T-helper 9 cell (primary cell): ENCODE data around the gene ZNF550.
"Not testable (repeated sequence)": the region's sequence is repeated elsewhere in the genome, so short reads cannot be mapped to it uniquely, and the experiment has no call there.

Experiments used
- DNase-seq: peaks from one replicate; pipeline ENCODE4 v3.0.0-alpha.2; 2020

The ZNF550 gene

DNA sequence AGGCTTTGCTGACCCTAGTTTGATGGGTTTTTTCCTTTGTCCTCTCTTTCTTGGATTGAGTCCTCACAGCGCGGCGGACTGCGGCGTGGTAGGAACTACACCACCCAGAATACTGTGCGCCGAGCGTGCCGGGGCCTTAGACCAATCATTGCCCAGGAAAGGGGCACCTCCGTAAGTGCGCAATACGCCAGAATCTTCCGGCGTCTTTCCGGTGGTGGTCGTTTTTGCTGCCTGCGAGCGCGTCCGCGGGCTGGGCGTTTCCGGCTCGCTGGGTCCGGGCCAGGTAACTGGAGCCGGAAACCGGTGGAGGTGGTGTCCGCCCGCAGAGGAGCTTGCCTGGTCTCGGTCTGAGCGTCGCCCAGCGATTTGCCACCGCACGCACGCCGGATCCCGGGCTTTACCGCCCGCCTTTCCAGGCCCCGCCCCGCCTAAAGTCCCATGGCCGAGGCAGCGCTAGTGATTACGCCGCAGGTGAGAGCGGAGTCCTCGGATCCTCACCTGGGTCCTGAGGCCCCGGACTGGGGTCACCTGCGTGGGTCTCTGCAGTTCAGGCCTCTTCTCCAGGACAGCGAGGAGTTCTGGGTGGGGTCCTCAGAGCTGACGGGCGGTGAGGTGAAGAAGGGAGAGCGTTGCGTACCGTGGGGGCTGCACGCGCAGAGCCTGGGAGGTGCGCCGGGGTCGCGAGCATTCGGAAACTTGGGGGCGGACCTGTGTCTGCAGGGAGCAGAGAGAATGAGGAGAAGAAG, 32.4 kb downstream of the ZNF550 start, which contains the start of gene ZNF549:
Gene ZNF549 (plus strand): TSS at position 221 of the 746 bp plus-strand sequence. CDS start 218 bp downstream, at position 439.
- DNase-seq, result peak; percentile 78

DNA sequence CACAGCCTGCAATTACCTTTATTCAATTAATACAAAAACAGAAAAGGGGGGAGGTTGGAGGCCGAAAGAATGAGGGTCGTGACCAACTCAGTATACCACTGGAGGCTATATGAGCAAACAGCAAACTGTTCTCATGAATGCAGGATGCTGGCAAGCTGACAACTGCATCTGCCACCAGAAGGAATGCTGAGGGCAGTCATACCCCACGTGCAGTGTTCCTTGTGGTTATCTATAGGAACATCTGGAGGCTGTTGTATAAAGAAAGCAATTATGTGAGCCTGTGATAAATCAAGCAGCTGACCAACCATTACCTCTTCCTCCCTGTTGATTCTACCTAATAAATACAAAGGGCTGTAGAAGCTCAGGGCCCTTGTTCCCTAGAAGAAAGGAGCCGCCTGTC, 41.6 kb downstream of the ZNF550 start:
- not testable (repeated sequence) for DNase-seq

DNA sequence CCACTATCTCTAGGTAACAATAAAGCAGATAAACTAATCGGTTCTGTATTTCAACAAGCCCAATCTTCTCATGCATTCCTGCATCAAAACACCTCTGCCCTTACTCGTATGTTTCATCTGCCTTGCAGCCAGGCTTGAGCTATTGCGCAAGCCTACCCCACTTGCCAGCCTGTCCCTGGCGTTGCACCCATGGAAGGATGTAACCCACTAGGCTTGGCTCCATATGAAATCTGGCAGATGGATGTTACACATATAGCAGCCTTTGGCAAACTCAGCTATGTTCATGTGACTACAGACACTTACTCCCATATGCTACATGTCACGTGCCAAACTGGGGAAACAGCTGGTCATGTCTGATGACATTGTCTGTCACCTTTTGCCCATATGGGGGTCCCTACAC, 44.4 kb downstream of the ZNF550 start:
- no peak for DNase-seq

GRCh38 chr19:57512845-57513244, 46.8 kb downstream of the ZNF550 start:
- DNase-seq, result no peak

GRCh38 chr19:57511484-57511883, 48.2 kb downstream of the ZNF550 start:
- no peak for DNase-seq

DNA sequence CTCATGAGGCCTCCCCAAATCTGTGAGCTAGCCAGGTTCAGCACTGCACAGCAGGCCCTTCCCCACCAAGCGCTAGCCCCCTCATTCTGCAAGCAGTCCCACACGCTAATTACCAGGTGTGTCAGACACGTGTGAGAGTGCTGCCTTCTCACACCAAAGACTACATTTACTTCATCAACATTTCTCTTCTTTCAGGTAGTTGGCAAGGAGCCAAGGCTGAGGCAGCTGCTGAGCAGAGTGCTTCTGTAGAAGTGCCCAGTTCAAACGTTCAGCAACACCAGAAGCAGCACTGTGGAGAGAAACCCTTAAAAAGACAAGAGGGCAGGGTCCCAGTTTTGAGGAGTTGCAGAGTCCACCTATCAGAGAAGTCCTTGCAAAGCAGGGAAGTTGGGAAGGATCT, 53.5 kb downstream of the ZNF550 start:
- no peak for DNase-seq

DNA sequence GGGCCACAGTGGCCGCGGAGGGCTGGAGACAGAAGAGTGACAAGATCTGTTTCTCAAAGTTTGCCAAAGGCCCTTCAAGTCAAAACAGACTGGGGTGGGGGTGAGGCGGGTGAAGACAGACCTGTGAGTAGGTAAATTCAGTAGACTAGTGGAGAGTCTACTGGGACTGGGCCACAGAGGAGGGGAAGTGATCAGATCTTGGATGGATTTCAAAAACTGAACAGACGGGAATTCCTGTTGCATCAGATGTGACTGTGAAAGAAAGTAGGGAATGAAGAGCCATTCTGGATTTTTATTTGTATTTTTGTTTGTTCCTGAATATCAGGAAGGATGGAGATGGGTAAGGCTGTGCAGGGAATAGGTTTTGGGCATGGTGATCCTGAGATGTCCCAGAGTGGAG, 59.3 kb downstream of the ZNF550 start:
- not testable (repeated sequence) for DNase-seq

DNA sequence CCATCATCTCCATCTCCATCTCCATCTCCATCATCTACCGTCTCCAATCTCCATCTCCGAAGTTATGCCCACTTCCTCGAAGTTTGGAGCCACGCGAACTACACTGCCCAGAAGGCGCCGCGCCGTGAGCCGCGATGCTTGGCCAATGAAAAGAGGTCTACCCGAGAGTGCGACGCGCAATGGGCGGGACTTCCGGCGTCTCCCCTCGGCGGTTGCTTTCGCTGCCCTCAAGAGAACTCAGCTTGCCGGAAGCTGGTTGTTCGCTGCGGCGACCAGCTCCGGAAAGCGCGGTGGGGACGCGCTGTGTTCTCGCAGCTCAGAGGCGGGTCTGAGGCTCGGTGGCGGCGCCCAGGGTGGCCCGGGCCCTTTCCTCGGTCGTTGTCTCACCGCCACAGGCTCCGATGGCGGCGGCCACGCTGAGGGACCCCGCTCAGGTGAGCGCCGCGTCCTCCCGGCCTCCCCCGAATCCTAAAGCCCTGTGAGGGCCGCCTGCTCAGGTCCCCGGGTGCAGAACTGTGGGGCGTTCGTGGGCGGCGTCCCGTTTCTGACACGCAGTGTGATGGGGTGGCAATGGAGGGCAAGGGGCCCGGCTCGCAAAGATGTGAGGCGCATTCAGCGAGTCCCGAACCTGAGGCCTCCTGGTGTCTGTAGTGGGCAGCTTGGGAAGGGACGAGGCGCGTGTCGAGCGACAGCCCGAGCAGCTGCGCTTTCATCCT, 59.8 kb downstream of the ZNF550 start, which contains the start of gene ZNF773:
Gene ZNF773 (plus strand): TSS at position 259 of the 716 bp plus-strand sequence. CDS start 143 bp downstream, at position 402.
- DNase-seq, result peak; percentile 92

DNA sequence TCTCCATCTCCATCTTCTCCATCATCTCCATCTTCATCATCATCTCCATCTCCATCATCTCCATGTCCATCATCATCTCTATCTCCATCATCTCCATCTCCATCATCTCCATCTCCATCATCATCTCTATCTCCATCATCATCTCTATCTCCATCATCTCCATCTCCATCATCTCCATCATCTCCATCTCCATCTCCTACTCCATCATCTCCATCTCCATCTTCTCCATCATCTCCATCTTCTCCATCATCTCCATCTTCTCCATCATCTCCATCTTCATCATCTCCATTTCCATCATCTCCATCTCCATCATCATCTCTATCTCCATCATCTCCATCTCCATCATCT, 60.4 kb downstream of the ZNF550 start:
- not testable (repeated sequence) for DNase-seq

DNA sequence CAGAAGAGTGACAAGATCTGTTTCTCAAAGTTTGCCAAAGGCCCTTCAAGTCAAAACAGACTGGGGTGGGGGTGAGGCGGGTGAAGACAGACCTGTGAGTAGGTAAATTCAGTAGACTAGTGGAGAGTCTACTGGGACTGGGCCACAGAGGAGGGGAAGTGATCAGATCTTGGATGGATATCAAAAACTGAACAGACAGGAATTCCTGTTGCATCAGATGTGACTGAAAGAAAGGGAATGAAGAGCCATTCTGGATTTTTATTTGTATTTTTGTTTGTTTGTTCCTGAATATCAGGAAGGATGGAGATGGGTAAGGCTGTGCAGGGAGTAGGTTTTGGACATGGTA, 71.4 kb downstream of the ZNF550 start:
- DNase-seq, result not testable (repeated sequence)

DNA sequence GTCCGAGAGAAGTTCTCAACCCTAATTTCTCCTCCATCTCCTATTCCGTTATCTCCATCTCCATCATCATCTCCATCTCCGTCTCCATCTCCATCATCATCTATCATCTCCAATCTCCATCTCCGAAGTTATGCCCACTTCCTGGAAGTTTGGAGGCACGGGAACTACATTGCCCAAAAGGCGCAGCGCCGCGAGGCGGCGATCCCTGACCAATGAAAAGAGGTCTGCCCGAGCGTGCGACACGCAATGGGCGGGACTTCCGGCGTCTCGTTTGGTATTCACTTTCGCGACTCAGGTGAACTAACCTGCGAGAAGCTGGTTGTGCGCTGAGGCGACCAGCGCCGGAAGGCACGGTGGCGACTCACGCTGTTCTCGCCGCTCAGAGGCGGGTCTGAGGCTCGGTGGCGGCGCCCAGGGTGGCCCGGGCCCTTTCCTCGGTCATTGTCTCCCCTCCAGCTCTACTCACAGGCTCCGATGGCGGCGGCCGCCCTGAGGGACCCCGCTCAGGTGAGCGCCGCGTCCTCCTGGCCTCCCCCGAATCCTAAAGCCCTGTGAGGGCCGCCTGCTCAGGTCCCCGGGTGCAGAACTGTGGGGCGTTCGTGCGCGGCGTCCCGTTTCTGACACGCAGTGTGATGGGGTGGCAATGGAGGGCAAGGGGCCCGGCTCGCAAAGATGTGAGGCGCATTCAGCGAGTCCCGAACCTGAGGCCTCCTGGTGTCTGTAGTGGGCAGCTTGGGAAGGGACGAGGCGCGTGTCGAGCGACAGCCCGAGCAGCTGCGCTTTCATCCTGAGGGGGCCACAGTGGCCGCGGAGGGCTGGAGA, 72.0 kb downstream of the ZNF550 start, which contains the start of gene ZNF419:
Gene ZNF419 (plus strand): TSS at position 274 of the 822 bp plus-strand sequence. CDS start 201 bp downstream, at position 475.
- peak; percentile 91 for DNase-seq
